ES-I3 (cell line): ENCODE data around the gene ITGB8.

ENCODE experiments used
- H3K36me3 ChIP-seq: 2 replicates; pipeline ENCODE4 v1.6.1; 2013; ENCODE audit warnings: mild to moderate bottlenecking, low read length, control low read depth, moderate library complexity; ENCODE audit not compliant: insufficient read depth
- H3K4me1 ChIP-seq: 2 replicates; pipeline ENCODE4 v1.6.1; 2013; ENCODE audit warnings: mild to moderate bottlenecking, control low read depth, low read length; ENCODE audit not compliant: insufficient read depth
- H3K9ac ChIP-seq: 2 replicates; pipeline ENCODE4 v1.6.1; 2013; ENCODE audit warnings: low read depth, mild to moderate bottlenecking, low read length, moderate library complexity
- H3K9me3 ChIP-seq: 2 replicates; pipeline ENCODE4 v1.6.1; 2013; ENCODE audit warnings: mild to moderate bottlenecking, low read length, moderate library complexity; ENCODE audit not compliant: control insufficient read depth, insufficient read depth

Gene ITGB8

GRCh38 chr7:20394284-20394683, 63.6 kb downstream of the ITGB8 start:
- Histone ChIP-seq H3K36me3 (no peaks in the 10 kb centered on the region), H3K9me3 (no peaks in the 10 kb centered on the region), H3K4me1 (no peaks in the 10 kb centered on the region), H3K9ac (no peak overlapping the region)

GRCh38 chr7:20395104-20395503, 64.4 kb downstream of the ITGB8 start:
- no peak overlapping the region for H3K9ac ChIP-seq
- H3K36me3 ChIP-seq: no peaks in the 10 kb centered on the region
- H3K4me1 ChIP-seq: no peaks in the 10 kb centered on the region
- H3K9me3 ChIP-seq: no peaks in the 10 kb centered on the region

GRCh38 chr7:20395511-20395910, 64.8 kb downstream of the ITGB8 start:
- Histone ChIP-seq H3K36me3 (no peaks in the 10 kb centered on the region), H3K9me3 (no peaks in the 10 kb centered on the region), H3K9ac (no peak overlapping the region), H3K4me1 (no peaks in the 10 kb centered on the region)

- no peak overlapping the region for H3K9ac ChIP-seq
- H3K9me3 ChIP-seq: no peaks in the 10 kb centered on the region
- H3K36me3 ChIP-seq: no peaks in the 10 kb centered on the region
- H3K4me1 ChIP-seq: no peaks in the 10 kb centered on the region
These were observed 68.8 kb downstream of the ITGB8 start for GRCh38 chr7:20399521-20399920.

- Histone ChIP-seq H3K36me3 (no peaks in the 10 kb centered on the region), H3K9ac (no peak overlapping the region), H3K4me1 (no peaks in the 10 kb centered on the region), H3K9me3 (no peaks in the 10 kb centered on the region)
These were observed 71.4 kb downstream of the ITGB8 start for GRCh38 chr7:20401861-20402746.

- Histone ChIP-seq H3K36me3 (no peaks in the 10 kb centered on the region), H3K9me3 (no peaks in the 10 kb centered on the region), H3K4me1 (peaks cover 3% of the 10 kb centered on the region; the same call in 1 of the 2 replicates), H3K9ac (no peak overlapping the region)
These were observed 72.1 kb downstream of the ITGB8 start for GRCh38 chr7:20402747-20403230.

GRCh38 chr7:20403331-20403730, 72.6 kb downstream of the ITGB8 start:
- no peak overlapping the region for H3K9ac ChIP-seq
- peaks cover 9% of the 10 kb centered on the region; the same call in 1 of the 2 replicates for H3K4me1 ChIP-seq
- H3K36me3 ChIP-seq: no peaks in the 10 kb centered on the region
- no peaks in the 10 kb centered on the region for H3K9me3 ChIP-seq

GRCh38 chr7:20404320-20404719, 73.6 kb downstream of the ITGB8 start:
- Histone ChIP-seq H3K9ac (no peak overlapping the region), H3K4me1 (peaks cover 9% of the 10 kb centered on the region; the same call in 1 of the 2 replicates), H3K9me3 (no peaks in the 10 kb centered on the region), H3K36me3 (no peaks in the 10 kb centered on the region)

GRCh38 chr7:20407585-20408466, 77.1 kb downstream of the ITGB8 start:
- H3K4me1 ChIP-seq: peaks cover 9% of the 10 kb centered on the region; the same call in 1 of the 2 replicates
- H3K9ac ChIP-seq: no peak overlapping the region
- no peaks in the 10 kb centered on the region for H3K9me3 ChIP-seq
- H3K36me3 ChIP-seq: no peaks in the 10 kb centered on the region

GRCh38 chr7:20408467-20408826, 77.7 kb downstream of the ITGB8 start:
- Histone ChIP-seq H3K4me1 (peaks cover 9% of the 10 kb centered on the region; the same call in 1 of the 2 replicates), H3K9me3 (no peaks in the 10 kb centered on the region), H3K9ac (no peak overlapping the region), H3K36me3 (no peaks in the 10 kb centered on the region)

- Histone ChIP-seq H3K9me3 (no peaks in the 10 kb centered on the region), H3K4me1 (peaks cover 9% of the 10 kb centered on the region; the same call in 1 of the 2 replicates), H3K9ac (no peak overlapping the region), H3K36me3 (no peaks in the 10 kb centered on the region)
These were observed 79.3 kb downstream of the ITGB8 start for GRCh38 chr7:20409961-20410360.

GRCh38 chr7:20411372-20411771, 80.7 kb downstream of the ITGB8 start:
- no peak overlapping the region for H3K9ac ChIP-seq
- H3K9me3 ChIP-seq: no peaks in the 10 kb centered on the region; the same call in 1 of the 2 replicates
- H3K4me1 ChIP-seq: peaks cover 9% of the 10 kb centered on the region; the same call in 1 of the 2 replicates
- H3K36me3 ChIP-seq: no peaks in the 10 kb centered on the region

GRCh38 chr7:20412032-20412431, 81.3 kb downstream of the ITGB8 start:
- no peaks in the 10 kb centered on the region for H3K36me3 ChIP-seq
- no peak overlapping the region for H3K9ac ChIP-seq
- H3K4me1 ChIP-seq: peaks cover 9% of the 10 kb centered on the region; the same call in 1 of the 2 replicates
- H3K9me3 ChIP-seq: no peaks in the 10 kb centered on the region; the same call in 1 of the 2 replicates

- no peaks in the 10 kb centered on the region for H3K36me3 ChIP-seq
- no peaks in the 10 kb centered on the region; the same call in 1 of the 2 replicates for H3K9me3 ChIP-seq
- no peak overlapping the region for H3K9ac ChIP-seq
- no peaks in the 10 kb centered on the region for H3K4me1 ChIP-seq
These were observed 86.6 kb downstream of the ITGB8 start for GRCh38 chr7:20417260-20417659.
